ENCODE measurements around the gene DUOXA1.
"Not testable (repeated sequence)": the region's sequence is repeated elsewhere in the genome, so short reads cannot be mapped to it uniquely, and the experiment has no call there.

- TF ChIP-seq, protein P1, sequence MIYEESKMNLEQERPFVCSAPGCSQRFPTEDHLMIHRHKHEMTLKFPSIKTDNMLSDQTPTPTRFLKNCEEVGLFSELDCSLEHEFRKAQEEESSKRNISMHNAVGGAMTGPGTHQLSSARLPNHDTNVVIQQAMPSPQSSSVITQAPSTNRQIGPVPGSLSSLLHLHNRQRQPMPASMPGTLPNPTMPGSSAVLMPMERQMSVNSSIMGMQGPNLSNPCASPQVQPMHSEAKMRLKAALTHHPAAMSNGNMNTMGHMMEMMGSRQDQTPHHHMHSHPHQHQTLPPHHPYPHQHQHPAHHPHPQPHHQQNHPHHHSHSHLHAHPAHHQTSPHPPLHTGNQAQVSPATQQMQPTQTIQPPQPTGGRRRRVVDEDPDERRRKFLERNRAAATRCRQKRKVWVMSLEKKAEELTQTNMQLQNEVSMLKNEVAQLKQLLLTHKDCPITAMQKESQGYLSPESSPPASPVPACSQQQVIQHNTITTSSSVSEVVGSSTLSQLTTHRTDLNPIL (CRISPR knock-in tag; IDR thresholded peaks at IDR 0.05; ENCODE audit: low read depth) = not testable (repeated sequence)
- not testable (repeated sequence) for TF ChIP-seq ZNF70, ZFP3, OSR1, RARB (CRISPR knock-in tag; IDR thresholded peaks at IDR 0.05)
Measured at GRCh38 chr15:45082412-45082811, 47.3 kb downstream of the DUOXA1 start.

All from SK-N-SH treated with all-trans-retinoic acid at 6 μM for 48 hours (cell line).